ENCODE data around the gene ADAMTS9. TPM values are rescaled to one million over a fixed set of nuclear protein-coding genes. Genes with fewer than 3 reads are reported as not detected.

Gene ADAMTS9
- total and polyA plus RNA-seq, 9 of the 15 experiments (the other 6 are each of a cell fraction or from before 2014, with no cell fraction given): 0.05 to 0.32 (median 0.13) TPM; not detected in 2

GRCh38 chr3:64677961-64678716, 9.7 kb downstream of the ADAMTS9 start:
- 0% methylated on average over 2 of the region's 2 CpGs for WGBS (ENCODE audit: insufficient coverage, low coverage, missing lambda C conversion rate)
- BruUV-seq (replicated peaks): no TSS peak
- Histone ChIP-seq H3K36me3 (ENCODE audit: control insufficient read depth, insufficient read depth, low read length) (no peaks in the 10 kb centered on the region), H3K27me3 (ENCODE audit: control insufficient read depth in 2 of 2, insufficient read depth in 2 of 2, low read length in 2 of 2) (no peaks in the 10 kb centered on the region), H3K9me1 (ENCODE audit: control insufficient read depth, insufficient read depth, low read length) (no peaks in the 10 kb centered on the region), H3K79me2 (ENCODE audit: control insufficient read depth, insufficient read depth, low read length) (no peaks in the 10 kb centered on the region), H3K27ac (ENCODE audit: extremely low read depth, low read depth, low read length) (no peak overlapping the region), H3K9me3 (replicated peaks; ENCODE audit: control insufficient read depth, insufficient read depth, low read depth, low read length) (no peaks in the 10 kb centered on the region), H4K20me1 (replicated peaks; ENCODE audit: control insufficient read depth, insufficient read depth, low read length) (no peaks in the 10 kb centered on the region), H3K4me1 (replicated peaks in 1 of 2; ENCODE audit: control insufficient read depth in 2 of 2, insufficient read depth in 2 of 2, low read length in 2 of 2) (no peaks in the 10 kb centered on the region), H2AFZ (ENCODE audit: low read depth, low read length) (no peak overlapping the region), H3K4me3 (no peak overlapping the region), H3K4me2 (ENCODE audit: insufficient read depth, low read length) (no peak overlapping the region), H3K9ac (ENCODE audit: insufficient read depth in 1 of 2, low read depth in 2 of 2, low read length in 2 of 2) (no peak overlapping the region)
- no peak for FAIRE-seq
- TF ChIP-seq, protein P1, sequence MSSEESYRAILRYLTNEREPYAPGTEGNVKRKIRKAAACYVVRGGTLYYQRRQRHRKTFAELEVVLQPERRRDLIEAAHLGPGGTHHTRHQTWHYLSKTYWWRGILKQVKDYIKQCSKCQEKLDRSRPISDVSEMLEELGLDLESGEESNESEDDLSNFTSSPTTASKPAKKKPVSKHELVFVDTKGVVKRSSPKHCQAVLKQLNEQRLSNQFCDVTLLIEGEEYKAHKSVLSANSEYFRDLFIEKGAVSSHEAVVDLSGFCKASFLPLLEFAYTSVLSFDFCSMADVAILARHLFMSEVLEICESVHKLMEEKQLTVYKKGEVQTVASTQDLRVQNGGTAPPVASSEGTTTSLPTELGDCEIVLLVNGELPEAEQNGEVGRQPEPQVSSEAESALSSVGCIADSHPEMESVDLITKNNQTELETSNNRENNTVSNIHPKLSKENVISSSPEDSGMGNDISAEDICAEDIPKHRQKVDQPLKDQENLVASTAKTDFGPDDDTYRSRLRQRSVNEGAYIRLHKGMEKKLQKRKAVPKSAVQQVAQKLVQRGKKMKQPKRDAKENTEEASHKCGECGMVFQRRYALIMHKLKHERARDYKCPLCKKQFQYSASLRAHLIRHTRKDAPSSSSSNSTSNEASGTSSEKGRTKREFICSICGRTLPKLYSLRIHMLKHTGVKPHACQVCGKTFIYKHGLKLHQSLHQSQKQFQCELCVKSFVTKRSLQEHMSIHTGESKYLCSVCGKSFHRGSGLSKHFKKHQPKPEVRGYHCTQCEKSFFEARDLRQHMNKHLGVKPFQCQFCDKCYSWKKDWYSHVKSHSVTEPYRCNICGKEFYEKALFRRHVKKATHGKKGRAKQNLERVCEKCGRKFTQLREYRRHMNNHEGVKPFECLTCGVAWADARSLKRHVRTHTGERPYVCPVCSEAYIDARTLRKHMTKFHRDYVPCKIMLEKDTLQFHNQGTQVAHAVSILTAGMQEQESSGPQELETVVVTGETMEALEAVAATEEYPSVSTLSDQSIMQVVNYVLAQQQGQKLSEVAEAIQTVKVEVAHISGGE (CRISPR knock-in tag; IDR thresholded peaks at IDR 0.05): peak in 1 of 3 experiments; percentile 55; a peak in 2 of 6 replicates
- no peak for TF ChIP-seq HDGF (IDR thresholded peaks at IDR 0.05)
- no peak for ATAC-seq
- intact Hi-C loops (cut with micrococcal nuclease): no loop called here
- DNase-seq (ENCODE audit: extremely low read depth in 1 of 4, low spot score in 3 of 4): no peak
- in situ Hi-C loops (cut with MboI): no loop called here
- POLR2A ChIA-PET: no interaction called here
- CTCF ChIA-PET (ENCODE audit: low intra/inter-chr PET ratio): no interaction called here

All from K562 (cell line).